DND-41 (cell line): ENCODE results near the gene RIT1.

Source experiments
- EZH2 ChIP-seq: IDR thresholded peaks from 3 replicates; pipeline ENCODE4 v1.6.1; 2012; ENCODE audit warnings: borderline replicate concordance, low read depth, mild to moderate bottlenecking, moderate library complexity, low read length, inconsistent platforms; ENCODE audit not compliant: severe bottlenecking
- TF ChIP-seq, protein P1 (sequence below): IDR thresholded peaks from 2 replicates; pipeline ENCODE4 v1.5.1; 2012; ENCODE audit warnings: borderline replicate concordance, low read length, moderate library complexity, mild to moderate bottlenecking; ENCODE audit not compliant: poor library complexity, severe bottlenecking; ENCODE audit errors: extremely low read depth

DNA sequence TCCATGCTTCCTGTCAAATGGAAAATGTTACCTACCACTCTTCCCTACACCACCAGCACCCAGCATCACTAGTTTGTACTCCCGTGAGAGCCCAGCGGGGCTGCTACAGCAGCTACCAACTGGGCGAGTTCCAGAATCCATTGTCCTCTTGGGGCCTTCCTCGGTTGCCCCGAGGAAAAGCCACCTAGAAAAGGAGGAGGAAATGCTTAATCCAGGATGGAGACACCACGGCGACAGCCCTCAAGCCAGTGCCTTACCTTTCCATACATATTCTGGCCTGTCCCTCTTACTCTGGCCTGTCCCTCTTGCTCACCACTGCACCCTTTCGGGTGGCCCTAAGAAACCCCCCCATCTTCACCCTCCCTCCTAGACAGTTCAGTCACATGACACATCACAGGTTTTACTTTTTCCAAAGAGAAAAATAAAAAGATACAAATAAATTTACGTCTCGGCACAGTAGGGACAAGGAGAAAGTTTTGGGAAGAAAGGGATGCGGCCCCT lies 478 bp downstream of the RIT1 start:
- no peak for TF ChIP-seq EZH2
- TF ChIP-seq, protein P1, sequence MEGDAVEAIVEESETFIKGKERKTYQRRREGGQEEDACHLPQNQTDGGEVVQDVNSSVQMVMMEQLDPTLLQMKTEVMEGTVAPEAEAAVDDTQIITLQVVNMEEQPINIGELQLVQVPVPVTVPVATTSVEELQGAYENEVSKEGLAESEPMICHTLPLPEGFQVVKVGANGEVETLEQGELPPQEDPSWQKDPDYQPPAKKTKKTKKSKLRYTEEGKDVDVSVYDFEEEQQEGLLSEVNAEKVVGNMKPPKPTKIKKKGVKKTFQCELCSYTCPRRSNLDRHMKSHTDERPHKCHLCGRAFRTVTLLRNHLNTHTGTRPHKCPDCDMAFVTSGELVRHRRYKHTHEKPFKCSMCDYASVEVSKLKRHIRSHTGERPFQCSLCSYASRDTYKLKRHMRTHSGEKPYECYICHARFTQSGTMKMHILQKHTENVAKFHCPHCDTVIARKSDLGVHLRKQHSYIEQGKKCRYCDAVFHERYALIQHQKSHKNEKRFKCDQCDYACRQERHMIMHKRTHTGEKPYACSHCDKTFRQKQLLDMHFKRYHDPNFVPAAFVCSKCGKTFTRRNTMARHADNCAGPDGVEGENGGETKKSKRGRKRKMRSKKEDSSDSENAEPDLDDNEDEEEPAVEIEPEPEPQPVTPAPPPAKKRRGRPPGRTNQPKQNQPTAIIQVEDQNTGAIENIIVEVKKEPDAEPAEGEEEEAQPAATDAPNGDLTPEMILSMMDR: no peak
